ENCODE results near the gene ANKRD39. TPM values are rescaled to one million over a fixed set of nuclear protein-coding genes. Genes with fewer than 3 reads are reported as not detected.

ANKRD39 gene
- total and polyA plus RNA-seq, 2 of the 8 experiments (the other 6 are each of a cell fraction or from before 2014, with no cell fraction given): 18.5 to 21.3 TPM

DNA sequence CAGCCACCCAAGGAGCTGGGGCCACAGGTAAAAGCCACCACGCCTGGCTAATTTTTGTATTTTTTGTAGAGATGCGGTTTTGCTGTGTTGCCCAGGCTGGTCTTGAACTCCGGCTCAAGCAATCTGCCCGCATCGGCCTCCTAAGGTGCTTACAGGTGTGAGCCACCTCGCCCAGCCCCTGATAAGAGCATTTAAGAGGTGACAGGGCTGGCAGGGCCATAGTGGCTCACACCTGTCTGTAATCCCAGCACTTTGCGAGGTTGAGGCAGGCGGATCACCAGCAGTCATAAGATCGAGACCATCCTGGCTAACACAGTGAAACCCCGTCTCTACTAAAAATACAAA lies 50.7 kb downstream of the ANKRD39 start:
- Histone ChIP-seq H2BK15ac (ENCODE audit: low read length) (no peak overlapping the region), H3K14ac (ENCODE audit: insufficient read length) (no peak overlapping the region), H3K36me3 (ENCODE audit: control insufficient read depth in 2 of 4, insufficient read depth in 4 of 4, low read length in 3 of 4) (no peaks in the 10 kb centered on the region), H3K23ac (ENCODE audit: insufficient read length) (no peak overlapping the region), H2BK12ac (ENCODE audit: low read depth, low read length) (no peak overlapping the region), H2AFZ (ENCODE audit: low read length) (no peak overlapping the region), H3K79me2 (ENCODE audit: control insufficient read depth in 1 of 2, insufficient read depth in 2 of 2, low read length in 2 of 2) (no peaks in the 10 kb centered on the region), H4K20me1 (replicated peaks in 1 of 2; ENCODE audit: control insufficient read depth in 1 of 2, insufficient read depth in 2 of 2, low read length in 2 of 2) (no peaks in the 10 kb centered on the region), H3K56ac (replicated peaks; ENCODE audit: insufficient read length, low read depth, low read length) (no peak overlapping the region), H4K5ac (ENCODE audit: insufficient read length, low read depth, low read length) (no peak overlapping the region), H4K91ac (replicated peaks; ENCODE audit: insufficient read length, low read length) (no peak overlapping the region), H3K23me2 (ENCODE audit: low read depth, low read length) (no peaks in the 10 kb centered on the region), H3K79me1 (ENCODE audit: low read depth, low read length) (no peaks in the 10 kb centered on the region), H3K4me2 (ENCODE audit: insufficient read depth in 1 of 2, low read depth in 2 of 2, low read length in 2 of 2) (no peak overlapping the region), H3K4me3 (ENCODE audit: extremely low read depth in 1 of 4, insufficient read depth in 2 of 4, low read depth in 3 of 4, low read length in 4 of 4) (no peak overlapping the region), H3K18ac (ENCODE audit: extremely low read depth, low read length) (no peak overlapping the region), H2BK5ac (ENCODE audit: low read depth, low read length) (no peak overlapping the region), H3K27ac (ENCODE audit: low read depth, low read length) (no peak overlapping the region), H3K4ac (replicated peaks; ENCODE audit: insufficient read length, low read depth, low read length) (no peak overlapping the region), H3K9ac (replicated peaks in 1 of 4; ENCODE audit: extremely low read depth in 1 of 4, low read depth in 3 of 4, low read length in 3 of 4) (no peak overlapping the region), H2AK5ac (ENCODE audit: low read depth, low read length) (no peak overlapping the region), H3K9me3 (ENCODE audit: insufficient read depth in 2 of 2, low read depth in 1 of 2, low read length in 1 of 2) (no peaks in the 10 kb centered on the region), H3K4me1 (replicated peaks in 1 of 4; ENCODE audit: control insufficient read depth in 3 of 4, insufficient read depth in 4 of 4, low read length in 3 of 4) (no peaks in the 10 kb centered on the region; a peak in 1 of 7 replicates), H4K8ac (ENCODE audit: extremely low read depth, insufficient read depth, low read length) (no peak overlapping the region), H2BK20ac (ENCODE audit: low read length) (no peak overlapping the region), H2BK120ac (replicated peaks; ENCODE audit: low read depth, low read length) (no peak overlapping the region), H3K27me3 (replicated peaks in 1 of 4; ENCODE audit: control insufficient read depth in 3 of 4, extremely low read depth in 1 of 4, insufficient read depth in 3 of 4, low read length in 3 of 4) (no peaks in the 10 kb centered on the region)
- FAIRE-seq (no peak), DNase-seq (ENCODE audit: low read depth in 1 of 2, low spot score in 2 of 2) (no peak)
- CTCF ChIA-PET (ENCODE audit: partially characterized antibody): interaction anchor here (0.6 to 1.5 kb wide), 3 partner anchors 10 to 72 kb away, joined by 3 read pairs; no protein-coding TSS in a partner anchor
- POLR2A ChIA-PET (ENCODE audit: partially characterized antibody): interaction anchor here (1.5 kb wide), 1 partner anchor 9 kb away, joined by 5 read pairs; the partner anchor contains the start of gene CNNM3
- 91% methylated on average over 10 of the region's 10 CpGs; no CpG with 5 or more reads in 1 of the 2 experiments for WGBS, 2 experiments (ENCODE audit: extremely low coverage in 1 of 2, insufficient coverage in 1 of 2, insufficient read length in 1 of 2, insufficient replicate concordance in 2 of 2, low coverage in 1 of 2, low lambda C conversion rate in 2 of 2, missing lambda C conversion rate in 1 of 2)

All from H1 (cell line).